Activated T-helper 2 cell treated with anti-CD3 and anti-CD28 coated beads, Interferon-gamma antibody, Interleukin-2, Interleukin-4, amounts not matched to agents 10 μg/mL and 5 μg/mL and 100 μg/mL, durations not matched to agents 14 hours and 24 hours and 36 hours (primary cell): ENCODE results near the gene POU3F3. TPM values are rescaled to one million over a fixed set of nuclear protein-coding genes. Genes with fewer than 3 reads are reported as not detected.

ENCODE experiments used
- DNase-seq: peaks from one replicate; pipeline ENCODE4 v3.0.0; 2021; ENCODE audit warnings: low spot score
- H3K27ac Mint-ChIP-seq: one replicate; pipeline ENCODE4 v1.8.0; 2021; ENCODE audit warnings: mixed read lengths
- H3K27me3 Mint-ChIP-seq: one replicate; pipeline ENCODE4 v1.8.0; 2021; ENCODE audit warnings: low read depth, mixed read lengths
- H3K36me3 Mint-ChIP-seq: one replicate; pipeline ENCODE4 v1.8.0; 2021; ENCODE audit warnings: low read depth, mixed read lengths
- H3K4me1 Mint-ChIP-seq: one replicate; pipeline ENCODE4 v1.8.0; 2021; ENCODE audit warnings: low read depth, mixed read lengths
- H3K4me3 Mint-ChIP-seq: one replicate; pipeline ENCODE4 v1.8.0; 2021; ENCODE audit warnings: low read depth, mild to moderate bottlenecking, moderate library complexity, mixed read lengths
- H3K9me3 Mint-ChIP-seq: one replicate; pipeline ENCODE4 v1.8.0; 2021; ENCODE audit warnings: mixed read lengths
- intact Hi-C: fragments of 100-400 bp; cut with micrococcal nuclease; formaldehyde crosslinking; loops from one replicate; pipeline ENCODE4 v1.15.1; 2023
- total RNA-seq: library from RNA; stranded (reverse); gene quantifications from 2 replicates; pipeline ENCODE4 v1.2.3, GENCODE V29; 2022

Gene POU3F3
- total RNA-seq: not detected in 2 replicates

GRCh38 chr2:104853534-104854497 is at the start of gene POU3F3:
POU3F3 (plus strand) TSS chr2:104854115; CDS start chr2:104855511, 1,396 bp downstream.
- Mint-ChIP-seq H3K4me3 (peak within 1 kb of the TSS; percentile 74), H3K27ac (peak within 1 kb of the TSS; percentile 82), H3K9me3 (no peaks in the 10 kb centered on the region), H3K36me3 (peaks cover 7% of the 10 kb centered on the region), H3K4me1 (peaks cover 22% of the 10 kb centered on the region), H3K27me3 (peaks cover 76% of the 10 kb centered on the region)
- intact Hi-C loops: no loop called here
- DNase-seq: no peak

GRCh38 chr2:104804148-104804890 is 49.6 kb upstream of the POU3F3 start:
- DNase-seq: no peak
- no peaks in the 10 kb centered on the region for H3K36me3 Mint-ChIP-seq
- peaks cover 10% of the 10 kb centered on the region for H3K9me3 Mint-ChIP-seq
- intact Hi-C loops: no loop called here
- H3K27me3 Mint-ChIP-seq: no peaks in the 10 kb centered on the region
- H3K27ac Mint-ChIP-seq: no peak overlapping the region
- no peaks in the 10 kb centered on the region for H3K4me1 Mint-ChIP-seq
- H3K4me3 Mint-ChIP-seq: no peak overlapping the region

GRCh38 chr2:104812286-104812685 is 41.6 kb upstream of the POU3F3 start:
- Mint-ChIP-seq H3K27me3 (no peaks in the 10 kb centered on the region), H3K4me3 (no peak overlapping the region), H3K9me3 (no peaks in the 10 kb centered on the region), H3K27ac (no peak overlapping the region), H3K36me3 (no peaks in the 10 kb centered on the region), H3K4me1 (no peaks in the 10 kb centered on the region)
- intact Hi-C loops: no loop called here
- no peak for DNase-seq

- Mint-ChIP-seq H3K27ac (no peak overlapping the region), H3K9me3 (no peaks in the 10 kb centered on the region), H3K27me3 (no peaks in the 10 kb centered on the region), H3K36me3 (no peaks in the 10 kb centered on the region), H3K4me1 (no peaks in the 10 kb centered on the region), H3K4me3 (no peak overlapping the region)
- no peak for DNase-seq
- intact Hi-C loops: no loop called here
Measured at GRCh38 chr2:104816143-104816542, 37.8 kb upstream of the POU3F3 start.

GRCh38 chr2:104818264-104818663 is 35.7 kb upstream of the POU3F3 start:
- intact Hi-C loops: no loop called here
- Mint-ChIP-seq H3K4me3 (no peak overlapping the region), H3K4me1 (no peaks in the 10 kb centered on the region), H3K27ac (no peak overlapping the region), H3K36me3 (no peaks in the 10 kb centered on the region), H3K27me3 (no peaks in the 10 kb centered on the region), H3K9me3 (no peaks in the 10 kb centered on the region)
- no peak for DNase-seq

- Mint-ChIP-seq H3K27me3 (no peaks in the 10 kb centered on the region), H3K9me3 (peaks cover 11% of the 10 kb centered on the region), H3K4me1 (no peaks in the 10 kb centered on the region), H3K27ac (no peak overlapping the region), H3K36me3 (no peaks in the 10 kb centered on the region), H3K4me3 (no peak overlapping the region)
- intact Hi-C loops: no loop called here
- no peak for DNase-seq
Measured at GRCh38 chr2:104820126-104820525, 33.8 kb upstream of the POU3F3 start.

- intact Hi-C loops: no loop called here
- H3K4me3 Mint-ChIP-seq: no peak overlapping the region
Measured at GRCh38 chr2:104825124-104825865, 28.6 kb upstream of the POU3F3 start.

GRCh38 chr2:104826016-104826415 is 27.9 kb upstream of the POU3F3 start:
- H3K36me3 Mint-ChIP-seq: no peaks in the 10 kb centered on the region
- no peaks in the 10 kb centered on the region for H3K27me3 Mint-ChIP-seq
- DNase-seq: no peak
- no peak overlapping the region for H3K27ac Mint-ChIP-seq
- H3K9me3 Mint-ChIP-seq: peaks cover 11% of the 10 kb centered on the region
- intact Hi-C loops: no loop called here
- H3K4me1 Mint-ChIP-seq: no peaks in the 10 kb centered on the region
- H3K4me3 Mint-ChIP-seq: no peak overlapping the region

More at GRCh38 chr2:104825124-104825865, 28.6 kb upstream of the POU3F3 start:
- no peak for DNase-seq
- Mint-ChIP-seq H3K36me3 (no peaks in the 10 kb centered on the region), H3K4me1 (no peaks in the 10 kb centered on the region), H3K9me3 (peaks cover 11% of the 10 kb centered on the region), H3K27ac (no peak overlapping the region), H3K27me3 (no peaks in the 10 kb centered on the region)

- Mint-ChIP-seq H3K9me3 (no peaks in the 10 kb centered on the region), H3K27me3 (no peaks in the 10 kb centered on the region), H3K27ac (no peak overlapping the region), H3K4me3 (no peak overlapping the region), H3K36me3 (no peaks in the 10 kb centered on the region), H3K4me1 (no peaks in the 10 kb centered on the region)
- intact Hi-C loops: no loop called here
- no peak for DNase-seq
Measured at GRCh38 chr2:104831742-104832141, 22.2 kb upstream of the POU3F3 start.

GRCh38 chr2:104834431-104835153 is 19.3 kb upstream of the POU3F3 start:
- H3K27me3 Mint-ChIP-seq: peaks cover 3% of the 10 kb centered on the region
- H3K4me1 Mint-ChIP-seq: no peaks in the 10 kb centered on the region
- H3K36me3 Mint-ChIP-seq: no peaks in the 10 kb centered on the region
- H3K4me3 Mint-ChIP-seq: no peak overlapping the region
- H3K27ac Mint-ChIP-seq: no peak overlapping the region
- no peak for DNase-seq
- intact Hi-C loops: no loop called here
- H3K9me3 Mint-ChIP-seq: no peaks in the 10 kb centered on the region

- no peak for DNase-seq
- H3K4me3 Mint-ChIP-seq: no peak overlapping the region
- intact Hi-C loops: no loop called here
- H3K9me3 Mint-ChIP-seq: no peaks in the 10 kb centered on the region
- H3K27me3 Mint-ChIP-seq: peaks cover 5% of the 10 kb centered on the region
- H3K36me3 Mint-ChIP-seq: no peaks in the 10 kb centered on the region
- H3K4me1 Mint-ChIP-seq: no peaks in the 10 kb centered on the region
- no peak overlapping the region for H3K27ac Mint-ChIP-seq
Measured at GRCh38 chr2:104836265-104836664, 17.6 kb upstream of the POU3F3 start.

GRCh38 chr2:104836841-104837240 is 17.1 kb upstream of the POU3F3 start:
- H3K36me3 Mint-ChIP-seq: no peaks in the 10 kb centered on the region
- H3K9me3 Mint-ChIP-seq: no peaks in the 10 kb centered on the region
- intact Hi-C loops: no loop called here

More at GRCh38 chr2:104836841-104837240, 17.1 kb upstream of the POU3F3 start:
- peaks cover 10% of the 10 kb centered on the region for H3K27me3 Mint-ChIP-seq
- H3K4me3 Mint-ChIP-seq: no peak overlapping the region
- no peak overlapping the region for H3K27ac Mint-ChIP-seq
- no peak for DNase-seq
- H3K4me1 Mint-ChIP-seq: no peaks in the 10 kb centered on the region
